Measurements from ENCODE around the gene NPDC1. TPM values are rescaled to one million over a fixed set of nuclear protein-coding genes. Genes with fewer than 3 reads are reported as not detected.

Gene NPDC1
- total and polyA plus RNA-seq, 2 of the 8 experiments (the other 6 are each of a cell fraction or from before 2014, with no cell fraction given), result 26.2 to 44.1 TPM

GRCh38 chr9:137057545-137057944 is 11.6 kb upstream of the NPDC1 start:
- Histone ChIP-seq H3K36me3 (ENCODE audit: control insufficient read depth in 2 of 4, insufficient read depth in 4 of 4, low read length in 3 of 4) (no peaks in the 10 kb centered on the region), H3K23me2 (ENCODE audit: low read depth, low read length) (peaks cover 9% of the 10 kb centered on the region; the same call in 1 of the 2 replicates), H3K14ac (ENCODE audit: insufficient read length) (no peak overlapping the region), H3K9me3 (ENCODE audit: insufficient read depth in 2 of 2, low read depth in 1 of 2, low read length in 1 of 2) (no peaks in the 10 kb centered on the region), H2AFZ (ENCODE audit: low read length) (no peak overlapping the region), H2BK12ac (ENCODE audit: low read depth, low read length) (no peak overlapping the region), H2BK5ac (ENCODE audit: low read depth, low read length) (no peak overlapping the region), H3K4me2 (ENCODE audit: insufficient read depth in 1 of 2, low read depth in 2 of 2, low read length in 2 of 2) (no peak overlapping the region), H4K5ac (ENCODE audit: insufficient read length, low read depth, low read length) (no peak overlapping the region), H3K4ac (replicated peaks; ENCODE audit: insufficient read length, low read depth, low read length) (no peak overlapping the region), H3K23ac (ENCODE audit: insufficient read length) (no peak overlapping the region), H3K27me3 (replicated peaks in 1 of 4; ENCODE audit: control insufficient read depth in 3 of 4, extremely low read depth in 1 of 4, insufficient read depth in 3 of 4, low read length in 3 of 4) (peaks cover 10 to 32% (median 25%) of the 10 kb centered on the region in 4 experiments), H4K8ac (ENCODE audit: extremely low read depth, insufficient read depth, low read length) (no peak overlapping the region), H2AK5ac (ENCODE audit: low read depth, low read length) (no peak overlapping the region), H3K9ac (replicated peaks in 1 of 4; ENCODE audit: extremely low read depth in 1 of 4, low read depth in 3 of 4, low read length in 3 of 4) (no peak overlapping the region), H3K18ac (ENCODE audit: extremely low read depth, low read length) (no peak overlapping the region), H3K56ac (replicated peaks; ENCODE audit: insufficient read length, low read depth, low read length) (no peak overlapping the region), H3K79me2 (ENCODE audit: control insufficient read depth in 1 of 2, insufficient read depth in 2 of 2, low read length in 2 of 2) (no peaks in the 10 kb centered on the region), H2BK120ac (replicated peaks; ENCODE audit: low read depth, low read length) (no peak overlapping the region), H3K27ac (ENCODE audit: low read depth, low read length) (no peak overlapping the region), H4K91ac (replicated peaks; ENCODE audit: insufficient read length, low read length) (no peak overlapping the region), H2BK15ac (ENCODE audit: low read length) (no peak overlapping the region), H2BK20ac (ENCODE audit: low read length) (no peak overlapping the region), H3K4me3 (ENCODE audit: extremely low read depth in 1 of 4, insufficient read depth in 2 of 4, low read depth in 3 of 4, low read length in 4 of 4) (no peak overlapping the region), H3K4me1 (replicated peaks in 1 of 4; ENCODE audit: control insufficient read depth in 3 of 4, insufficient read depth in 4 of 4, low read length in 3 of 4) (peaks cover 0 to 18% (median 11%) of the 10 kb centered on the region in 4 experiments; a peak in 5 of 7 replicates), H4K20me1 (replicated peaks in 1 of 2; ENCODE audit: control insufficient read depth in 1 of 2, insufficient read depth in 2 of 2, low read length in 2 of 2) (no peaks in the 10 kb centered on the region), H3K79me1 (ENCODE audit: low read depth, low read length) (no peaks in the 10 kb centered on the region)
- no peak for DNase-seq (ENCODE audit: low read depth in 1 of 2, low spot score in 2 of 2)
- no peak for FAIRE-seq
- ChIA-PET POLR2A (ENCODE audit: partially characterized antibody) (no interaction called here), CTCF (ENCODE audit: partially characterized antibody) (interaction anchor here (2.6 to 8.6 kb wide), 3 partner anchors 11 to 28 kb away, joined by 17 to 156 read pairs (median 26); partner anchors contain the start of gene SAPCD2)
- WGBS, 2 experiments (ENCODE audit: extremely low coverage in 1 of 2, insufficient coverage in 1 of 2, insufficient read length in 1 of 2, insufficient replicate concordance in 2 of 2, low coverage in 1 of 2, low lambda C conversion rate in 2 of 2, missing lambda C conversion rate in 1 of 2), result 85% methylated on average over 16 of the region's 16 CpGs; no CpG with 5 or more reads in 1 of the 2 experiments
- TF ChIP-seq RBBP5 (IDR thresholded peaks at IDR 0.05; ENCODE audit: borderline replicate concordance, low read depth, low read length) (no peak), RFX5 (IDR thresholded peaks at IDR 0.05; ENCODE audit: borderline replicate concordance, low read depth, low read length) (no peak), JUN (IDR thresholded peaks at IDR 0.05; ENCODE audit: low read depth, low read length) (no peak), RXRA (IDR thresholded peaks at IDR 0.05; ENCODE audit: insufficient read depth, low read depth, low read length) (no peak), CBX5 (IDR thresholded peaks at IDR 0.05; ENCODE audit: low read depth, low read length) (no peak), BCL11A (IDR thresholded peaks at IDR 0.05; ENCODE audit: low read depth in 2 of 2, low read length in 2 of 2) (no peak), ASH2L (IDR thresholded peaks at IDR 0.05; ENCODE audit: low read length) (no peak), FOSL1 (IDR thresholded peaks at IDR 0.05; ENCODE audit: insufficient read depth, low read depth, low read length) (no peak), SIN3A (conservative IDR thresholded peaks at IDR 0.05 in 1 of 2, IDR thresholded peaks at IDR 0.05 in 1 of 2; ENCODE audit: low read depth in 1 of 2, low read length in 2 of 2) (no peak)
